ENCODE data around the gene AKAP8L.
A peak's percentile ranks its signal among the peaks of the same experiment; 100 is the strongest.
"Not testable (repeated sequence)": the region's sequence is repeated elsewhere in the genome, so short reads cannot be mapped to it uniquely, and the experiment has no call there.

Gene AKAP8L

GRCh38 chr19:15353908-15354307, 64.9 kb downstream of the AKAP8L start:
- DNase-seq (ENCODE audit: low read depth, low spot score): no peak
- Histone ChIP-seq H3K36me3 (ENCODE audit: control insufficient read depth, insufficient read depth, low read length) (peaks cover 23% of the 10 kb centered on the region), H3K27ac (ENCODE audit: low read length) (no peak overlapping the region), H3K27me3 (ENCODE audit: control insufficient read depth, insufficient read depth, low read length) (no peaks in the 10 kb centered on the region), H3K9me3 (ENCODE audit: control insufficient read depth, insufficient read depth, low read length) (no peaks in the 10 kb centered on the region), H3K4me1 (ENCODE audit: control insufficient read depth, insufficient read depth, low read length) (no peaks in the 10 kb centered on the region), H3K4me3 (ENCODE audit: low read length) (no peak overlapping the region)
- WGBS (ENCODE audit: insufficient coverage, insufficient read length): no CpG with 5 or more reads among the region's 4 CpGs

DNA sequence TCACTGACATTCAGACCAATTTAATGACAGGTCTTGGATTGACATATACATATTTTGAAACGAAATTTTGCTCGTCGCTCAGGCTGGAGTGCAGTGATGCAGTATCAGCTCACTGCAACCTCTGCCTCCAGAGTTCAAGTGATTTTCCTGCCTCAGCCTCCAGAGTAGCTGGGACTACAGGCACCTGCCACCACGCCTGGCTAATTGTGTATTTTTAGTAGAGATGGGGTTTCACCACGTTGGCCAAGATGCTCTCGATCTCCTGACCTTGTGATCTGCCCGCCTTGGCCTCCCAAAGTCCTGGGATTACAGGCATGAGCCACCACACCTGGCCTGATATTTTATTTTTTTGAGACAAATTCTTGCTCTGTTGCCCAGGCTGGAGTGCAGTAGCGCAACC, 66.3 kb downstream of the AKAP8L start:
- H3K27ac ChIP-seq (ENCODE audit: low read length); H3K4me1 ChIP-seq (ENCODE audit: control insufficient read depth, insufficient read depth, low read length); DNase-seq (ENCODE audit: low read depth, low spot score); H3K27me3 ChIP-seq (ENCODE audit: control insufficient read depth, insufficient read depth, low read length); H3K4me3 ChIP-seq (ENCODE audit: low read length); H3K9me3 ChIP-seq (ENCODE audit: control insufficient read depth, insufficient read depth, low read length): not testable (repeated sequence)
- peaks cover 12% of the 10 kb centered on the region for H3K36me3 ChIP-seq (ENCODE audit: control insufficient read depth, insufficient read depth, low read length)
- WGBS (ENCODE audit: insufficient coverage, insufficient read length): no CpG with 5 or more reads among the region's 8 CpGs

DNA sequence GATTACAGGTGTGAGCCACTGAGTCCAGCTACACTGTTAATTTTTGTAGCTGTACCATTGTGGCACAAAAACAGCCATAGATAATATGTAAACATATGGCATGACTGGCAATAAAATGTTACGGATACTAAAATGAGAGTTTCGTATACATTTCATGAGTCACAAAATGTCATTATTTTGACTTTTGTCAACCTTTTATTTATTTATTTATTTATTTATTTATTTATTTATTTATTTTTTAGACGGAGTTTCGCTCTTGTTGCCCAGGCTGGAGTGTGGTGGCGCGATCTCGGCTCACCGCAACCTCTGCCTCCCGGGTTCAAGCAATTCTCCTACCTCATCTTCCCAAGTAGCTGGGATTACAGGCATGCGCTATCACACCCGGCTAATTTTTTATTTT, 77.5 kb downstream of the AKAP8L start:
- H3K4me3 ChIP-seq (ENCODE audit: low read length); H3K36me3 ChIP-seq (ENCODE audit: control insufficient read depth, insufficient read depth, low read length); H3K27me3 ChIP-seq (ENCODE audit: control insufficient read depth, insufficient read depth, low read length); H3K9me3 ChIP-seq (ENCODE audit: control insufficient read depth, insufficient read depth, low read length); H3K27ac ChIP-seq (ENCODE audit: low read length); DNase-seq (ENCODE audit: low read depth, low spot score); H3K4me1 ChIP-seq (ENCODE audit: control insufficient read depth, insufficient read depth, low read length): not testable (repeated sequence)
- no CpG with 5 or more reads among the region's 11 CpGs for WGBS (ENCODE audit: insufficient coverage, insufficient read length)

- no CpG with 5 or more reads among the region's 4 CpGs for WGBS (ENCODE audit: insufficient coverage, insufficient read length)
- Histone ChIP-seq H3K4me3 (ENCODE audit: low read length) (no peak overlapping the region), H3K9me3 (ENCODE audit: control insufficient read depth, insufficient read depth, low read length) (no peaks in the 10 kb centered on the region), H3K4me1 (ENCODE audit: control insufficient read depth, insufficient read depth, low read length) (no peaks in the 10 kb centered on the region), H3K27me3 (ENCODE audit: control insufficient read depth, insufficient read depth, low read length) (no peaks in the 10 kb centered on the region), H3K36me3 (ENCODE audit: control insufficient read depth, insufficient read depth, low read length) (no peaks in the 10 kb centered on the region), H3K27ac (ENCODE audit: low read length) (no peak overlapping the region)
- DNase-seq (ENCODE audit: low read depth, low spot score): no peak
Measured at GRCh38 chr19:15340086-15340485, 78.7 kb downstream of the AKAP8L start.

DNA sequence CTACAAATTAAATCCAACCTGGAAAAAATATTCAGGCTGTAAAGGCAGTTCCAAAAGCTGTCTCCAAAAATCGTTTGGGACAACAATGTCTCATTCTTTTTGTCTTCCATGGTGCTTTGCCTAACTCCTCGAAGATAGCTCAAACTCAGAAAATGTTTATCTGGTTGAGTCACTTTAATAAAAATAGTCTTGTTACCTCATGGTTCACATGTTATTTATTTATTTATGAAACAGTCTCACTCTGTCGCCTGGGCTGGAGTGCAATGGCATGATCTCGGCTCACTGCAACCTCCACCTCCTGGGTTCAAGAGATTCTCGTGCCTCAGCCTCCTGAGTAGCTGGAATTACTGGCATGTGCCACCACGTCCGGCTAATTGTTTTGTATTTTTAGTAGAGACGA, 81.6 kb downstream of the AKAP8L start:
- no peak overlapping the region for H3K4me3 ChIP-seq (ENCODE audit: low read length)
- no peak overlapping the region for H3K27ac ChIP-seq (ENCODE audit: low read length)
- DNase-seq (ENCODE audit: low read depth, low spot score): no peak
- no peaks in the 10 kb centered on the region for H3K27me3 ChIP-seq (ENCODE audit: control insufficient read depth, insufficient read depth, low read length)
- H3K4me1 ChIP-seq (ENCODE audit: control insufficient read depth, insufficient read depth, low read length): no peaks in the 10 kb centered on the region
- no peaks in the 10 kb centered on the region for H3K36me3 ChIP-seq (ENCODE audit: control insufficient read depth, insufficient read depth, low read length)
- no peaks in the 10 kb centered on the region for H3K9me3 ChIP-seq (ENCODE audit: control insufficient read depth, insufficient read depth, low read length)
- no CpG with 5 or more reads among the region's 8 CpGs for WGBS (ENCODE audit: insufficient coverage, insufficient read length)

DNA sequence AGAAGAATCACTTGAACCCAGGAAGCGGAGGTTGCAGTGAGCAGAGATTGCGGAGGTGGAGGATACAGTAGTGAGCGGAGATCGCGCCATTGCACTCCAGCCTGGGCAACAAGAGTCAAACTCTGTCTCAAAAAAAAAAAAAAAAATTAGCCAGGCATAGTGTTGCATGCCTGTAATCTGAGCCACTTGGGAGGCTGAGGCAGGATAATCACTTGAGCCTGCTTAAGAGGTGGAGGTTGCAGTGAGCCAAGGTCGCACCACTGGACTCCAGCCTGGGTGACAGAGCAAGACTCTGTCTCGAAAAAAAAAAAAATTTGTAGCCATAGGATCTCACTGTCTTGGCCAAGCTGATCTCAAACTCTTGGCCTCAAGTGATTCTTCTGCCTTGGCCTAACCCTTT, 82.8 kb downstream of the AKAP8L start:
- H3K4me3 ChIP-seq (ENCODE audit: low read length); H3K27me3 ChIP-seq (ENCODE audit: control insufficient read depth, insufficient read depth, low read length); H3K36me3 ChIP-seq (ENCODE audit: control insufficient read depth, insufficient read depth, low read length); H3K4me1 ChIP-seq (ENCODE audit: control insufficient read depth, insufficient read depth, low read length); DNase-seq (ENCODE audit: low read depth, low spot score); H3K9me3 ChIP-seq (ENCODE audit: control insufficient read depth, insufficient read depth, low read length); H3K27ac ChIP-seq (ENCODE audit: low read length): not testable (repeated sequence)
- no CpG with 5 or more reads among the region's 7 CpGs for WGBS (ENCODE audit: insufficient coverage, insufficient read length)

- no peaks in the 10 kb centered on the region for H3K36me3 ChIP-seq (ENCODE audit: control insufficient read depth, insufficient read depth, low read length)
- peak within 1 kb of the TSS; percentile 100 for H3K4me3 ChIP-seq (ENCODE audit: low read length)
- no peaks in the 10 kb centered on the region for H3K9me3 ChIP-seq (ENCODE audit: control insufficient read depth, insufficient read depth, low read length)
- no peak within 1 kb of the TSS for H3K27ac ChIP-seq (ENCODE audit: low read length)
- no peak for DNase-seq (ENCODE audit: low read depth, low spot score)
- no peaks in the 10 kb centered on the region for H3K27me3 ChIP-seq (ENCODE audit: control insufficient read depth, insufficient read depth, low read length)
- WGBS (ENCODE audit: insufficient coverage, insufficient read length): no CpG with 5 or more reads among the region's 81 CpGs
- no peaks in the 10 kb centered on the region; the same call in 1 of the 2 replicates for H3K4me1 ChIP-seq (ENCODE audit: control insufficient read depth, insufficient read depth, low read length)
Measured at GRCh38 chr19:15332311-15332996, 86.3 kb downstream of the AKAP8L start, which contains the start of gene BRD4. BRD4 (minus strand) TSS chr19:15332539; CDS start chr19:15273099, 59,440 bp downstream.

GRCh38 chr19:15331419-15332310, 87.1 kb downstream of the AKAP8L start:
- Histone ChIP-seq H3K27ac (ENCODE audit: low read length) (no peak overlapping the region), H3K27me3 (ENCODE audit: control insufficient read depth, insufficient read depth, low read length) (no peaks in the 10 kb centered on the region), H3K4me1 (ENCODE audit: control insufficient read depth, insufficient read depth, low read length) (no peaks in the 10 kb centered on the region; the same call in 1 of the 2 replicates), H3K36me3 (ENCODE audit: control insufficient read depth, insufficient read depth, low read length) (no peaks in the 10 kb centered on the region), H3K9me3 (ENCODE audit: control insufficient read depth, insufficient read depth, low read length) (no peaks in the 10 kb centered on the region), H3K4me3 (ENCODE audit: low read length) (peak overlapping the region; percentile 100)
- DNase-seq (ENCODE audit: low read depth, low spot score): no peak
- WGBS (ENCODE audit: insufficient coverage, insufficient read length): no CpG with 5 or more reads among the region's 122 CpGs

DNA sequence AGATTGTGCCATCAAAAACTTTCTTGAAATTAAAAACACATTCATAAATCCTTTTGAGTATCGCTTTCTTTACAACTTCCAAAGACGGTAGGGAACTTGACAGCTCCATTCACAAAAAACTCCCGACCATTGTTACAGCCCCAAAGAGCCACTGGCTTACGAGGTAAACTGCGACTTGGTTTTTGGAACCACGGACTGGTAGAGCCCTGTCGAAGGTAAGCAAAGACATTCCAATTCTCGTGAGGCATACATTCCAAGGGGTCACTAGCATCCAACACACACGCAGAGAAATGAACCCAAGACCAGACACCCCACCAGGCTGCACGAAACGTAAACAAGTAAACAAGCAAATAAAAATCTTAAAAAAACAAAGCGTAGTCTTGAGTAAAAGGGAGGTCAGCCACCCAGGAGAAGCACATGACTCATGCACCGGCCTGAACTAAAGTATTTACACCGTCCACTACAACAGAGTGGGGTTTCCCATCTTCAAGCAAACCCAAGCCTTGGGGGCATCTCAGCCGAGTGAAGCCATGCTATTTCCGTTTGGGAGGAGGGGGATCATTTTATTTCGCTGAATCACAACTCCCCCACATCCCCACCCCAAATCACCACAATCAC, 87.9 kb downstream of the AKAP8L start:
- no peak overlapping the region for H3K27ac ChIP-seq (ENCODE audit: low read length)
- H3K9me3 ChIP-seq (ENCODE audit: control insufficient read depth, insufficient read depth, low read length): no peaks in the 10 kb centered on the region
- peak overlapping the region; percentile 100 for H3K4me3 ChIP-seq (ENCODE audit: low read length)
- no peaks in the 10 kb centered on the region for H3K36me3 ChIP-seq (ENCODE audit: control insufficient read depth, insufficient read depth, low read length)
- no peaks in the 10 kb centered on the region; the same call in 1 of the 2 replicates for H3K4me1 ChIP-seq (ENCODE audit: control insufficient read depth, insufficient read depth, low read length)
- no CpG with 5 or more reads among the region's 17 CpGs for WGBS (ENCODE audit: insufficient coverage, insufficient read length)
- no peak for DNase-seq (ENCODE audit: low read depth, low spot score)
- no peaks in the 10 kb centered on the region for H3K27me3 ChIP-seq (ENCODE audit: control insufficient read depth, insufficient read depth, low read length)
